Measurements from ENCODE around the gene STRA6. TPM values are rescaled to one million over a fixed set of nuclear protein-coding genes. Genes with fewer than 3 reads are reported as not detected.

The STRA6 gene
- total and polyA plus RNA-seq, 2 of the 8 experiments (the other 6 are each of a cell fraction or from before 2014, with no cell fraction given): 9.3 to 14.5 TPM

DNA sequence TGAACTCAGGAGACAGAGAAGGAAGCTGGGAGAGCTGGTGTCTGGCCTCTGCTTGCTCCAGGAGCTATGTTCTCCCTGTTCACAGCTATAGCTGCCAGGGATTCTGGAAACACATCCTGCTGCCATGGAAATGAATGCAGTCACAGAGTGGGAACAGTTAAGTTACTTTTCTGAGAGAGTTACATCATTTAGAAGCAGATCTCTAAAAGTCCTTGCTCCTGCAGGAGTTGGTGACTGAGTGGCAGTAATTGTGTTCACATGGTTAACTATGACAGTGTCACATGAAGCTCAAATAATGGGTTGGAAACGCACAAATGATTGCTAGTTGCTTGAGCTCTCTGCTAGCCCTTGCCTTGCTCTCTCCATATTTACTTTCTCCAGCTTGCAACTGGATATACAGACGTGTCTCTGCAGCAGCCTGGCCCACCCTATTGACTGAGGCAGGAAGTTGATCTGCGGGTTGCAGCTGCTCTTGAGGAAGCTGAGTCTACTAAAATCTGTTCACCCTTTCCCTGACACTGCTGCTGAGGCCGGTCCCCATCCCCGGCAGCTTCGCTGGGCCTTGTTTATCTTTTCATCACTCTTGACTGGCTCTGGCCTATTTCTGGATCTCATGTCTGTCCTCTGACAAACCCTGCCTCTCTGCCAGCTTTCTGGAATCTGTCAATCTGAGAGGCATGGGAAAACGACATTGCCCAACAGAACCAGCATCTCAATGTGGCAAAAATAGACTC, 45.7 kb downstream of the STRA6 start:
- H2BK15ac ChIP-seq (ENCODE audit: low read length): no peak overlapping the region
- H3K23me2 ChIP-seq (ENCODE audit: low read depth, low read length): no peaks in the 10 kb centered on the region
- no peak overlapping the region for H4K91ac ChIP-seq (replicated peaks; ENCODE audit: insufficient read length, low read length)
- no peak overlapping the region for H3K18ac ChIP-seq (ENCODE audit: extremely low read depth, low read length)
- H2BK120ac ChIP-seq (replicated peaks; ENCODE audit: low read depth, low read length): no peak overlapping the region
- no peak overlapping the region for H3K9ac ChIP-seq (replicated peaks in 1 of 4; ENCODE audit: extremely low read depth in 1 of 4, low read depth in 3 of 4, low read length in 3 of 4)
- no peak overlapping the region for H3K23ac ChIP-seq (ENCODE audit: insufficient read length)
- no peak overlapping the region for H2AK5ac ChIP-seq (ENCODE audit: low read depth, low read length)
- no peak overlapping the region for H2BK5ac ChIP-seq (ENCODE audit: low read depth, low read length)
- no peak overlapping the region for H3K4me3 ChIP-seq (ENCODE audit: extremely low read depth in 1 of 4, insufficient read depth in 2 of 4, low read depth in 3 of 4, low read length in 4 of 4)
- no peaks in the 10 kb centered on the region for H3K36me3 ChIP-seq (ENCODE audit: control insufficient read depth in 2 of 4, insufficient read depth in 4 of 4, low read length in 3 of 4)
- H3K14ac ChIP-seq (ENCODE audit: insufficient read length): no peak overlapping the region
- H4K5ac ChIP-seq (ENCODE audit: insufficient read length, low read depth, low read length): no peak overlapping the region
- no peak overlapping the region for H3K56ac ChIP-seq (replicated peaks; ENCODE audit: insufficient read length, low read depth, low read length)
- ChIA-PET CTCF (ENCODE audit: partially characterized antibody) (interaction anchor here (0.7 to 4.5 kb wide), 12 partner anchors 8 to 165 kb away, joined by 3 to 24 read pairs (median 4); no protein-coding TSS in a partner anchor), POLR2A (ENCODE audit: partially characterized antibody) (interaction anchor here (1.0 to 1.7 kb wide), 2 partner anchors 12 to 18 kb away, joined by 3 to 4 read pairs; no protein-coding TSS in a partner anchor)
- no peaks in the 10 kb centered on the region for H3K79me2 ChIP-seq (ENCODE audit: control insufficient read depth in 1 of 2, insufficient read depth in 2 of 2, low read length in 2 of 2)
- no peaks in the 10 kb centered on the region for H4K20me1 ChIP-seq (replicated peaks in 1 of 2; ENCODE audit: control insufficient read depth in 1 of 2, insufficient read depth in 2 of 2, low read length in 2 of 2)
- peaks cover 0 to 2% (median 0%) of the 10 kb centered on the region in 4 experiments; a peak in 1 of 7 replicates for H3K4me1 ChIP-seq (replicated peaks in 1 of 4; ENCODE audit: control insufficient read depth in 3 of 4, insufficient read depth in 4 of 4, low read length in 3 of 4)
- FAIRE-seq (no peak), DNase-seq (ENCODE audit: low read depth in 1 of 2, low spot score in 2 of 2) (no peak)
- H2BK20ac ChIP-seq (ENCODE audit: low read length): no peak overlapping the region
- no peak overlapping the region for H4K8ac ChIP-seq (ENCODE audit: extremely low read depth, insufficient read depth, low read length)
- no peak overlapping the region for H2BK12ac ChIP-seq (ENCODE audit: low read depth, low read length)
- H3K4me2 ChIP-seq (ENCODE audit: insufficient read depth in 1 of 2, low read depth in 2 of 2, low read length in 2 of 2): no peak overlapping the region
- WGBS, 2 experiments (ENCODE audit: extremely low coverage in 1 of 2, insufficient coverage in 1 of 2, insufficient read length in 1 of 2, insufficient replicate concordance in 2 of 2, low coverage in 1 of 2, low lambda C conversion rate in 2 of 2, missing lambda C conversion rate in 1 of 2): 79% methylated on average over 7 of the region's 7 CpGs; no CpG with 5 or more reads in 1 of the 2 experiments
- no peaks in the 10 kb centered on the region; a peak in 1 of 7 replicates for H3K27me3 ChIP-seq (replicated peaks in 1 of 4; ENCODE audit: control insufficient read depth in 3 of 4, extremely low read depth in 1 of 4, insufficient read depth in 3 of 4, low read length in 3 of 4)
- no peak overlapping the region for H3K27ac ChIP-seq (ENCODE audit: low read depth, low read length)
- no peaks in the 10 kb centered on the region for H3K79me1 ChIP-seq (ENCODE audit: low read depth, low read length)
- no peaks in the 10 kb centered on the region for H3K9me3 ChIP-seq (ENCODE audit: insufficient read depth in 2 of 2, low read depth in 1 of 2, low read length in 1 of 2)
- H3K4ac ChIP-seq (replicated peaks; ENCODE audit: insufficient read length, low read depth, low read length): no peak overlapping the region
- H2AFZ ChIP-seq (ENCODE audit: low read length): peak overlapping the region; percentile 56

Measured in H1 (cell line).